GM19467 (cell line): ENCODE data around the gene SPTY2D1.
"Not testable (repeated sequence)": the region's sequence is repeated elsewhere in the genome, so short reads cannot be mapped to it uniquely, and the experiment has no call there.

ENCODE experiments used
- ATAC-seq: cut with Tn5 transposase; IDR thresholded peaks from one replicate; pipeline ENCODE4 v1.9.1; 2021; ENCODE audit warnings: mild to moderate bottlenecking, moderate library complexity; ENCODE audit not compliant: unreplicated experiment

SPTY2D1 gene

GRCh38 chr11:18634140-18635032 lies at the start of gene SPTY2D1:
Gene SPTY2D1, minus strand, starts transcription at chr11:18634342. Its CDS starts 85 bp downstream, at chr11:18634257.
- ATAC-seq: peak; percentile 94

- ATAC-seq: no peak
Measured at GRCh38 chr11:18682466-18682865, 48.3 kb upstream of the SPTY2D1 start.

- ATAC-seq: not testable (repeated sequence)
Measured at GRCh38 chr11:18681949-18682348, 47.8 kb upstream of the SPTY2D1 start.

- ATAC-seq: no peak
Measured at GRCh38 chr11:18677560-18677959, 43.4 kb upstream of the SPTY2D1 start.

- no peak for ATAC-seq
Measured at GRCh38 chr11:18676803-18677202, 42.7 kb upstream of the SPTY2D1 start.

GRCh38 chr11:18672209-18672608 lies 38.1 kb upstream of the SPTY2D1 start:
- ATAC-seq: not testable (repeated sequence)

GRCh38 chr11:18671246-18671645 lies 37.1 kb upstream of the SPTY2D1 start:
- ATAC-seq: no peak

- ATAC-seq: no peak
Measured at GRCh38 chr11:18669711-18670110, 35.6 kb upstream of the SPTY2D1 start.

GRCh38 chr11:18669219-18669596 lies 35.1 kb upstream of the SPTY2D1 start:
- ATAC-seq: no peak

GRCh38 chr11:18668131-18668530 lies 34.0 kb upstream of the SPTY2D1 start:
- no peak for ATAC-seq

GRCh38 chr11:18665353-18665872 lies 31.3 kb upstream of the SPTY2D1 start:
- not testable (repeated sequence) for ATAC-seq

GRCh38 chr11:18657673-18658072 lies 23.5 kb upstream of the SPTY2D1 start:
- ATAC-seq: no peak

- peak; percentile 75 for ATAC-seq
Measured at GRCh38 chr11:18650859-18651557, 16.9 kb upstream of the SPTY2D1 start.

- ATAC-seq: peak; percentile 58
Measured at GRCh38 chr11:18650353-18650752, 16.2 kb upstream of the SPTY2D1 start.

GRCh38 chr11:18643034-18643433 lies 8.9 kb upstream of the SPTY2D1 start:
- ATAC-seq: not testable (repeated sequence)

GRCh38 chr11:18641677-18642076 lies 7.5 kb upstream of the SPTY2D1 start:
- ATAC-seq: no peak

GRCh38 chr11:18633256-18634139 lies 644 bp downstream of the SPTY2D1 start:
- ATAC-seq: peak; percentile 65

- ATAC-seq: no peak
Measured at GRCh38 chr11:18632841-18633240, 1.3 kb downstream of the SPTY2D1 start.

GRCh38 chr11:18624161-18624560 lies 10.0 kb downstream of the SPTY2D1 start:
- ATAC-seq: no peak

- ATAC-seq: no peak
Measured at GRCh38 chr11:18623707-18624106, 10.4 kb downstream of the SPTY2D1 start.
